HCT116 (cell line): Measurements from ENCODE around the gene ITGA11.

ENCODE experiments used
- CEBPB ChIP-seq: IDR thresholded peaks from 2 replicates; pipeline ENCODE4 v1.6.1; 2012; ENCODE audit warnings: low read depth
- CTCF ChIP-seq, 3 experiments: fragments of 200-600 bp in 1 of 3; sonication (generic) in 1 of 3; IDR thresholded peaks in 2 of 3; conservative IDR thresholded peaks in 1 of 3; 2 replicates each; pipeline ENCODE4 v1.5.1; 2012 to 2017; ENCODE audit warnings: low read depth in 2 of 3, low read length in 2 of 3, antibody characterized with exemption in 1 of 3, borderline replicate concordance in 1 of 3, control low read depth in 1 of 3, mild to moderate bottlenecking in 1 of 3, mixed read lengths in 1 of 3, mixed run types in 1 of 3, moderate library complexity in 1 of 3; ENCODE audit not compliant: insufficient read depth in 1 of 3

- no peak for TF ChIP-seq CTCF (IDR thresholded peaks at IDR 0.05 in 2 of 3, conservative IDR thresholded peaks at IDR 0.05 in 1 of 3; ENCODE audit: borderline replicate concordance in 1 of 3, insufficient read depth in 1 of 3, low read depth in 2 of 3, low read length in 2 of 3)
- no peak for TF ChIP-seq CEBPB
These were observed 16.3 kb downstream of the ITGA11 start for GRCh38 chr15:68415501-68416157.
